ENCODE measurements around the gene PTPN23.

The PTPN23 gene

GRCh38 chr3:47378869-47379268 lies 2.0 kb upstream of the PTPN23 start:
- no peak for DNase-seq (ENCODE audit: low read depth, low spot score)
- Histone ChIP-seq H3K4me3 (no peak overlapping the region), H3K36me3 (ENCODE audit: insufficient read depth, low read length) (no peaks in the 10 kb centered on the region), H3K9me3 (ENCODE audit: low read depth, low read length) (no peaks in the 10 kb centered on the region), H3K27ac (no peak overlapping the region), H3K9ac (ENCODE audit: insufficient read length) (no peak overlapping the region)
- TF ChIP-seq EZH2 (IDR thresholded peaks at IDR 0.05) (no peak), FOXP2 (optimal IDR thresholded peaks at IDR 0.05; ENCODE audit: control extremely low read depth, extremely low read length, insufficient read depth) (no peak), POLR2AphosphoS5 (IDR thresholded peaks at IDR 0.05; ENCODE audit: borderline replicate concordance, low read depth, low read length) (no peak)

GRCh38 chr3:47379411-47379899 lies 1.4 kb upstream of the PTPN23 start:
- Histone ChIP-seq H3K9ac (ENCODE audit: insufficient read length) (peak overlapping the region; percentile 92), H3K9me3 (ENCODE audit: low read depth, low read length) (no peaks in the 10 kb centered on the region), H3K4me3 (peak overlapping the region; percentile 87), H3K36me3 (ENCODE audit: insufficient read depth, low read length) (no peaks in the 10 kb centered on the region), H3K27ac (no peak overlapping the region)
- TF ChIP-seq EZH2 (IDR thresholded peaks at IDR 0.05) (no peak), POLR2AphosphoS5 (IDR thresholded peaks at IDR 0.05; ENCODE audit: borderline replicate concordance, low read depth, low read length) (no peak), FOXP2 (optimal IDR thresholded peaks at IDR 0.05; ENCODE audit: control extremely low read depth, extremely low read length, insufficient read depth) (no peak)
- no peak for DNase-seq (ENCODE audit: low read depth, low spot score)

GRCh38 chr3:47380026-47380600 lies 708 bp upstream of the PTPN23 start:
- Histone ChIP-seq H3K27ac (no peak overlapping the region), H3K9ac (ENCODE audit: insufficient read length) (peak overlapping the region; percentile 92), H3K36me3 (ENCODE audit: insufficient read depth, low read length) (no peaks in the 10 kb centered on the region), H3K4me3 (peak overlapping the region; percentile 87), H3K9me3 (ENCODE audit: low read depth, low read length) (no peaks in the 10 kb centered on the region)
- DNase-seq (ENCODE audit: low read depth, low spot score) = no peak
- TF ChIP-seq FOXP2 (optimal IDR thresholded peaks at IDR 0.05; ENCODE audit: control extremely low read depth, extremely low read length, insufficient read depth) = no peak
- no peak for TF ChIP-seq EZH2 (IDR thresholded peaks at IDR 0.05)
- no peak for TF ChIP-seq POLR2AphosphoS5 (IDR thresholded peaks at IDR 0.05; ENCODE audit: borderline replicate concordance, low read depth, low read length)

DNA sequence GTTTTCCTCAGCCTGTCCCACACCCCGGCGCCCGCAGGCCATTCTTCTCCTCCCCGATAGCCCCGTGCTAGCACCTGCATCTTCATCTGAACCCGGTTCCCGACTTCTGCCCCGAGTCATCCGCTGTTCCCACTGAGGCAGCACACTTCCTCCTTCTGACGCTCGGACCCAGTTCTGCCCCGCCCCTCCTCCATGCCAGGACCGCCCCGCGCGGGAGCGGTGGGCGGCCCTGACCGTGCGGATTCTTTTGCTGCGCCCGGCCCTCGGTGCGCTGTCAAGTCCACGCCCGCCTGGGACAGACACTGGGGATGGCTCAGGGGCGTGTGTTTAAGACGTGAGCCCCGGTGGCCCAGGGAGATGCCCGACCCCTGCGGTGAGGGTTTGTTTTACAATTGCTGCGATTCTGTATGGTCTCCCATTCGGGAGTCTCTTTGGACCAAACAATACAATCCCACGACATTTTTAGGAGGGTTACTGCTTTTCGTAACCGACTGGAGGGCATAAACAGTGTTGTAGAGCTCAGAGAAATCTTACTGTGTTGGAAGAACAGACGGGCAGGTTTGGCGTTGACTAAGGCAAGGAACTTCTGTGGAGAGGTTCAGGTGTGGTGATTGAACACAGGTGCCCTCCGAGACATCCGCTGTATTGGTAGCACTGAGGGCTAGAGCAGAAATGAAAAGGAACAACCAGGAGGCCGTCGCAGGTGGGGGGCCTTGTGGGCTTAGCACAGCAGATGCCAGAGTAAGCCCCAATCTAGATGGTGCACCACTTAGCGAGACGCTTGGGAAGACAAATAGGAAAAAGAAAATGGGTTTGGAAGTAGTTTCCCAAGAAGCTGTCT lies 716 bp downstream of the PTPN23 start:
- H3K36me3 ChIP-seq (ENCODE audit: insufficient read depth, low read length) = no peaks in the 10 kb centered on the region
- DNase-seq (ENCODE audit: low read depth, low spot score) = no peak
- peak overlapping the region; percentile 31; the same call in 1 of the 2 replicates for H3K27ac ChIP-seq
- H3K9ac ChIP-seq (ENCODE audit: insufficient read length) = peak overlapping the region; percentile 67
- no peak; the same call in 1 of the 2 replicates for TF ChIP-seq POLR2AphosphoS5 (IDR thresholded peaks at IDR 0.05; ENCODE audit: borderline replicate concordance, low read depth, low read length)
- TF ChIP-seq FOXP2 (optimal IDR thresholded peaks at IDR 0.05; ENCODE audit: control extremely low read depth, extremely low read length, insufficient read depth) = no peak
- no peak for TF ChIP-seq EZH2 (IDR thresholded peaks at IDR 0.05)
- no peaks in the 10 kb centered on the region for H3K9me3 ChIP-seq (ENCODE audit: low read depth, low read length)
- H3K4me3 ChIP-seq = peak overlapping the region; percentile 87

DNA sequence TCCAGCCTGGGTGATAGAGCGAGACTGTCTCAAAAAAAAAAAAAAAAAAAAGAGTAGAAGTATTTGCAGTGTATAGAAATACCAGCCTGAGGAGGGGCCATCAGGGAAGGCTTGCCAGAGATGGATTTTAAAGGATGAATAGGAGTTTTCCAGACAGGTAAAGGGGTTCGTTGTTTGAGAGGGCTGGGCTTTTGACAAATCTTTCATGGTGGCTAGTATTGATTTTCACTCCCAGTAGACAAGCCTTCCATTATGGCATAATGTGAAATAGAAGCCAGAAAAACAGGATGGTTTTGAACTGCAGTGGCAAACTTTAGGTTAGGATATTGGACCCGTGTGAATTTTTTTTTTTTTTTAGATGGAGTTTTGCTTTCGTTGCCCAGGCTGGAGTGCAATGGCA lies 3.6 kb downstream of the PTPN23 start:
- no peak for DNase-seq (ENCODE audit: low read depth, low spot score)
- Histone ChIP-seq H3K27ac (no peak overlapping the region), H3K36me3 (ENCODE audit: insufficient read depth, low read length) (no peaks in the 10 kb centered on the region), H3K9me3 (ENCODE audit: low read depth, low read length) (no peaks in the 10 kb centered on the region), H3K9ac (ENCODE audit: insufficient read length) (no peak overlapping the region), H3K4me3 (no peak overlapping the region)
- no peak for TF ChIP-seq POLR2AphosphoS5 (IDR thresholded peaks at IDR 0.05; ENCODE audit: borderline replicate concordance, low read depth, low read length)
- TF ChIP-seq EZH2 (IDR thresholded peaks at IDR 0.05) = no peak
- TF ChIP-seq FOXP2 (optimal IDR thresholded peaks at IDR 0.05; ENCODE audit: control extremely low read depth, extremely low read length, insufficient read depth) = no peak

GRCh38 chr3:47385007-47385406 lies 4.2 kb downstream of the PTPN23 start:
- TF ChIP-seq FOXP2 (optimal IDR thresholded peaks at IDR 0.05; ENCODE audit: control extremely low read depth, extremely low read length, insufficient read depth) = no peak
- TF ChIP-seq EZH2 (IDR thresholded peaks at IDR 0.05) = no peak
- H3K9ac ChIP-seq (ENCODE audit: insufficient read length) = no peak overlapping the region
- no peak overlapping the region for H3K4me3 ChIP-seq
- no peak overlapping the region for H3K27ac ChIP-seq
- H3K9me3 ChIP-seq (ENCODE audit: low read depth, low read length) = no peaks in the 10 kb centered on the region
- DNase-seq (ENCODE audit: low read depth, low spot score) = no peak
- no peaks in the 10 kb centered on the region for H3K36me3 ChIP-seq (ENCODE audit: insufficient read depth, low read length)

DNA sequence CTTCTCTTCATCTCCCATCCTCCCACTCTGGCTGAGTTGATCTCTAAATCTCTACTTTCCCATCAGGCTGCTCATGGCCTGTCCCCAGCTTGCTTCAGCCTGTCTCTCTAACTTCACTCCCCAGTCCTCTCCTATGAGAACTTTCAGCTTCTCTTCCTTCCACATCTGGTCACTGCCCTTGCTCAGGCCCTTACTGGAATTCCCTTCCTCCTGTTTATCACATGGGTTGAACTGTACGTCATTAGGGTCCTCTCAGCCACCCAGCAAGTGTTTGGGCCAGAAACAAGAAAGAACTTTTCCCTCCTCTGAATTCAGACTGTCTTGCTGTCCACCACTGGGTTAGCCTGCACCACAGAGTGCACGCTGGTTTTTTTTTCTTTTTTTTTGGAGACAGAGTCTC lies 5.0 kb downstream of the PTPN23 start:
- H3K9me3 ChIP-seq (ENCODE audit: low read depth, low read length) = no peaks in the 10 kb centered on the region
- H3K27ac ChIP-seq = no peak overlapping the region
- no peaks in the 10 kb centered on the region for H3K36me3 ChIP-seq (ENCODE audit: insufficient read depth, low read length)
- no peak overlapping the region for H3K9ac ChIP-seq (ENCODE audit: insufficient read length)
- DNase-seq (ENCODE audit: low read depth, low spot score) = no peak
- no peak overlapping the region for H3K4me3 ChIP-seq
- TF ChIP-seq EZH2 (IDR thresholded peaks at IDR 0.05) (no peak), POLR2AphosphoS5 (IDR thresholded peaks at IDR 0.05; ENCODE audit: borderline replicate concordance, low read depth, low read length) (no peak), FOXP2 (optimal IDR thresholded peaks at IDR 0.05; ENCODE audit: control extremely low read depth, extremely low read length, insufficient read depth) (no peak)

- H3K9ac ChIP-seq (ENCODE audit: insufficient read length) = no peak overlapping the region
- DNase-seq (ENCODE audit: low read depth, low spot score) = no peak
- no peaks in the 10 kb centered on the region for H3K9me3 ChIP-seq (ENCODE audit: low read depth, low read length)
- no peaks in the 10 kb centered on the region for H3K36me3 ChIP-seq (ENCODE audit: insufficient read depth, low read length)
- no peak for TF ChIP-seq POLR2AphosphoS5 (IDR thresholded peaks at IDR 0.05; ENCODE audit: borderline replicate concordance, low read depth, low read length)
- TF ChIP-seq EZH2 (IDR thresholded peaks at IDR 0.05) = no peak
- no peak for TF ChIP-seq FOXP2 (optimal IDR thresholded peaks at IDR 0.05; ENCODE audit: control extremely low read depth, extremely low read length, insufficient read depth)
- H3K4me3 ChIP-seq = no peak overlapping the region
- H3K27ac ChIP-seq = no peak overlapping the region
These were observed 12.1 kb downstream of the PTPN23 start for GRCh38 chr3:47392933-47393332.

All from SK-N-MC (cell line).